AG04450 (cell line): ENCODE measurements around the gene NDNF. TPM values are rescaled to one million over a fixed set of nuclear protein-coding genes. Genes with fewer than 3 reads are reported as not detected.

Experiments
- CTCF ChIA-PET: fragments of 300-600, 350-600 bp; formaldehyde crosslinking; extraction: SDS; loops from one replicate; lab custom pipeline; 2022; ENCODE audit warnings: antibody characterized with exemption, inconsistent platforms; lab: Charles Lee
- POLR2A ChIA-PET: fragments of 350-600 bp; formaldehyde crosslinking; extraction: SDS; loops from one replicate; lab custom pipeline; 2021; ENCODE audit warnings: antibody characterized with exemption, inconsistent platforms; lab: Yijun Ruan, JAX
- DNase-seq: peaks from one replicate; pipeline ENCODE4 v3.0.0-alpha.2; 2011; ENCODE audit warnings: low read depth, low spot score
- H3K27ac ChIP-seq: one replicate; pipeline ENCODE4 v1.5.1; 2012; ENCODE audit warnings: low read depth, low read length, control low read depth
- H3K27me3 ChIP-seq: one replicate; pipeline ENCODE4 v1.6.0; 2012; ENCODE audit warnings: low read length; ENCODE audit not compliant: control insufficient read depth, insufficient read depth
- H3K4me3 ChIP-seq: 2 replicates; pipeline ENCODE4 v1.5.1; 2011; ENCODE audit warnings: mild to moderate bottlenecking, low read depth, low read length, control low read depth
- H3K9me3 ChIP-seq: 2 replicates; pipeline ENCODE4 v1.5.1; 2012; ENCODE audit warnings: low read length; ENCODE audit not compliant: control insufficient read depth, insufficient read depth
- CTCF ChIP-seq: IDR thresholded peaks from 2 replicates; pipeline ENCODE4 v1.5.1; 2011; ENCODE audit warnings: low read depth, low read length, control low read depth, inconsistent platforms
- polyA minus RNA-seq: library from RNA; depleted of rRNA, polyadenylated mRNA; stranded (reverse); fragments of >200 nt; gene quantifications from 2 replicates; pipeline ENCODE4 v1.2.3, GENCODE V29; 2011; rRNA and poly(A)+ RNA removed
- polyA plus RNA-seq: library from polyadenylated mRNA; depleted of rRNA; stranded (reverse); fragments of >200 nt; gene quantifications from 2 replicates; pipeline ENCODE4 v1.2.3, GENCODE V29; 2011; rRNA removed

Gene NDNF
- polyA plus RNA-seq (not detected in 2 replicates), polyA minus RNA-seq (not detected in 2 replicates)

GRCh38 chr4:121072224-121073003 is at the start of gene NDNF:
NDNF (minus strand) TSS chr4:121072535; CDS start chr4:121045837, 26,698 bp downstream.
- peak within 1 kb of the TSS; percentile 49 for H3K4me3 ChIP-seq
- DNase-seq, result no peak
- H3K27me3 ChIP-seq, result peaks cover 52% of the 10 kb centered on the region
- ChIA-PET POLR2A (no interaction called here), CTCF (interaction anchor here (0.6 kb wide), 1 partner anchor 725 kb away, joined by 6 read pairs; no protein-coding TSS in a partner anchor)
- H3K27ac ChIP-seq, result no peak within 1 kb of the TSS
- no peak for TF ChIP-seq CTCF
- H3K9me3 ChIP-seq, result peaks cover 2% of the 10 kb centered on the region

- POLR2A ChIA-PET, result no interaction called here
- no peak for TF ChIP-seq CTCF
Measured at GRCh38 chr4:121119715-121120114, 47.4 kb upstream of the NDNF start.

GRCh38 chr4:121118344-121118743 is 46.0 kb upstream of the NDNF start:
- no peaks in the 10 kb centered on the region for H3K27me3 ChIP-seq
- H3K4me3 ChIP-seq, result no peak overlapping the region
- CTCF ChIA-PET, result interaction anchor here (1.0 to 1.7 kb wide), 4 partner anchors 140 to 963 kb away, joined by 3 to 8 read pairs (median 4); no protein-coding TSS in a partner anchor
- no peak for TF ChIP-seq CTCF
- DNase-seq, result no peak
- H3K9me3 ChIP-seq, result no peaks in the 10 kb centered on the region
- POLR2A ChIA-PET, result no interaction called here
- H3K27ac ChIP-seq, result no peak overlapping the region

More at GRCh38 chr4:121119715-121120114, 47.4 kb upstream of the NDNF start:
- no peak for DNase-seq
- H3K4me3 ChIP-seq, result no peak overlapping the region
- CTCF ChIA-PET, result no interaction called here
- no peaks in the 10 kb centered on the region for H3K27me3 ChIP-seq
- no peak overlapping the region for H3K27ac ChIP-seq
- H3K9me3 ChIP-seq, result no peaks in the 10 kb centered on the region

- H3K4me3 ChIP-seq, result no peak overlapping the region
- H3K27ac ChIP-seq, result no peak overlapping the region
- ChIA-PET POLR2A (no interaction called here), CTCF (no interaction called here)
- H3K9me3 ChIP-seq, result no peaks in the 10 kb centered on the region
- no peak for TF ChIP-seq CTCF
- no peaks in the 10 kb centered on the region for H3K27me3 ChIP-seq
- DNase-seq, result no peak
Measured at GRCh38 chr4:121114756-121115155, 42.4 kb upstream of the NDNF start.

GRCh38 chr4:121112530-121112929 is 40.2 kb upstream of the NDNF start:
- POLR2A ChIA-PET, result no interaction called here

More at GRCh38 chr4:121112530-121112929, 40.2 kb upstream of the NDNF start:
- TF ChIP-seq CTCF, result peak; percentile 39; the same call in 1 of the 2 replicates
- Histone ChIP-seq H3K4me3 (no peak overlapping the region), H3K27ac (no peak overlapping the region), H3K9me3 (no peaks in the 10 kb centered on the region), H3K27me3 (no peaks in the 10 kb centered on the region)
- no peak for DNase-seq
- CTCF ChIA-PET, result interaction anchor here (0.6 to 1.2 kb wide), 2 partner anchors 12 to 957 kb away, joined by 3 read pairs; no protein-coding TSS in a partner anchor
